Superior temporal gyrus (tissue), 1 donor: Measurements from ENCODE around the gene MLLT10.
"Not testable (repeated sequence)": the region's sequence is repeated elsewhere in the genome, so short reads cannot be mapped to it uniquely, and the experiment has no call there.

Source experiments
- DNase-seq: peaks from one replicate; pipeline ENCODE4 v3.0.0-alpha.2; 2016; ENCODE audit errors: extremely low spot score

Gene MLLT10

DNA sequence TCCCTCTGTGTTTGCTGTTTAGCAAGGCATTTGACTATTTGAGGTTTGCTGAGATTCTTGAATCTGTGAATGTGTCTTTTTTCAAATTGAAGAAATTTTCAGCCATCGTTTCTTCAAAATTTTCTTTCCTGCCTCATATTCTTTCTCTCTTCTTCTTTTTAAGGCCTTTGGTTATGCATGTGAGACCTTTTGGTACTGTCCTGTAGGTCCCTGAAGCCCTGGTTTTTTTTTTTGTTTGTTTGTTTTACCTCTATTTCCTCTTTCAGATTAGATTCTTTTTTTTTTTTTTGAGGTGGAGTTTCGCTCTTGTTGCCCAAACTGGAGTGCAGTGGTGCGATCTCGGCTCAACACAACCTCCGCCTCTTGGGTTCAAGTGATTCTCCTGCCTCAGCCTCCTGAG lies 45.3 kb downstream of the MLLT10 start:
- DNase-seq = no peak

DNA sequence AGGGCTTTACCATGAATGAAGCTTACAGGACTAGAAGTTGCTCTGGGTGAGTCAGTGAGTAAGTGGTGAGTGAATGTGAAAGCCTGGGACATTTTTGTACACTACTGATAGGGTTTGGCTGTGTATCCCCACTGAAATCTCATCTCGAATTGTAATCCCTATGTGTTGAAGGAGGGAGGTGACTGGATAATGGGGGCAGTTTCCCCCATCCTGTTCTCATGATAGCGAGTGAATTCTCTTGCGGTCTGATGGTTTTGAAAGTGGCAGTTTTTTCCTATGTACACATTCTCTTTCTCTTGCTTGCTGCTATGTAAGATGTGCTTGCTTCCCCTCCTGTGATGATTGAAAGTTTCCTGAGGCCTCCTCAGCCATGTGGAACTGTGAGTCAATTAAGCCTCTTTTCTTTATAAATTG lies 47.4 kb downstream of the MLLT10 start:
- not testable (repeated sequence) for DNase-seq

DNA sequence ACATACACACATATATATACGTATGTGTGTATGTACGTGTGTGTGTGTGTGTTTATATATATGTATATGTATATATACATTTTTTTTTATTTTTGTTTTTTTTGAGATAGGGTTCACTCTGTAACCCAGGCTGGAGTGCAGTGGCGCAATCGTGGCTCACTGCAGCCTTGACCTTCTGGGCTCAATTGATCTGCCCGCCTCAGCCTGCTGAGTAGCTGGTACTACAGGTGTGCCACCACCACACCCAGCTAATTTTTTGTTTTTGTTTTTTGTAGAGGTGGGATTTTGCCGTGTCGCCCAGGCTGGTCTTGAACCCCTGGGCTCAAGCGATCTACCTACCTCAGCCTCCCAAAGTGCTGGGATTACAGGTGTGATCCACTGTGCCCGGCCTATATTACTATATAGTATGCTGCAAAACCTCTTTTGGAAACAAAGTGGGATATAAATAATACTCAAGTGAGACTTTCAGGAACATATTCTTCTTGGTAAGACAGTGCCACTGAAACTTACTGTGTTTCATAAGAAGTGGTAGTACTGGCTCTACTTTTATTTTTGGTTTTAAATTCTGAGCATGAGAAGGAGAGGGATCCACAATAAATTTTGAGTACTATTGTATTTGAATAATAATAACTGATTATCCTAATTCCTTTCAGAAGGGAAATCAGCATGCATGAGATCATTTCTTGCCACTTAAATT lies 51.0 kb downstream of the MLLT10 start:
- no peak for DNase-seq

DNA sequence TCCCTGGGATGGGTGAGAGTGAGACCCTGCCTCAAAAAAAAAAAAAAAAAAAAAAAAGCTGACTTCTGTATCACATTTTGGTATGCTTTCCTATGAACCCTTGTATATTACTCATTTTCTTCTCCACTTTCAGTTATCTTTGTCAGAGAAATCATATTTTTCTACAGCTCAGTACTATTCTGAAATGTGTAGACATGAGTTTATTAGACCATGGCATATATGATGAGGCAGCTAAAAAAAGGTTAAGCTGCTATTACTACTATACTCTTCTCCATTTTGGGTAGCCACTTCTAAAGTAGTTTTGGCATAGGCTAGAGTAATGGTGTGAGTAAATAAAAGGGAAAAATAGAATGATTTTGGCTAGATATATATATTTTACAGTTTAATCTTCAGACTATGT lies 53.4 kb downstream of the MLLT10 start:
- DNase-seq = no peak

DNA sequence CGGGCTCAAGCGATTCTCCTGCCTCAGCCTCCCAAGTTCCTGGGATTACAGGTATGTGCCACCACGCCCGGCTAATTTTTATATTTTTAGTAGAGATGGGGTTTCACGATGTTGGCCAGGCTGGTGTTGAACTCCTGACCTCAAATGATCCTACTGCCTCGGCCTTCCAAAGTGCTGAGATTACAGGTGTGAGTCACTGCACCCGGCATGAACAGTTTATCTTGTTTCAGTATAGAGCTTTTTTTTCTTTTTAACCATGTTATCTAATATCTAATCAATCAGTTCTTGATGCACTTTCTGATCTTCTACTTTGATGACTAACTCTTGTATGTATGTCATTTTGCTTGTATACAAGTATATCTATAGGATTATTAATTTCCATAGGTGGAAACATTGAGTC lies 54.1 kb downstream of the MLLT10 start:
- DNase-seq = not testable (repeated sequence)

DNA sequence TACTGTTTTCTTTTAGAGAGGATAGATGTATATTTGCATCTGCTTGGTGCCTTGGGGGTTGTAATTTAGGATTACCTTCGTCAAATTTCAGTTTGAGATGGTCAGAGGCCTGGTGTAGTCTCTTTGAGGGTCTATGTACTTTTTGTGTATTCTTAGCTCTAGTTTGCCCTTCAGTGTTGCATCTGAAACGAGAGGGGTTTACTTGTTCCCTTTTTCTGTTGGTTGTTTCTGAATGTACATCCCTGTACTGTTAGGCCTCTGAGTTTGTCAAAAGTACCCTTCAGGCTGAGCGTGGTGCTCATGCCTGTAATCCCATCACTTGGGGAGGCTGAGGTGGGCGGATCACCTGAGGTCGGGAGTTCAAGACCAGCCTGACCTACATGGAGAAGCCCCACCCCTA lies 60.0 kb downstream of the MLLT10 start:
- DNase-seq = no peak

DNA sequence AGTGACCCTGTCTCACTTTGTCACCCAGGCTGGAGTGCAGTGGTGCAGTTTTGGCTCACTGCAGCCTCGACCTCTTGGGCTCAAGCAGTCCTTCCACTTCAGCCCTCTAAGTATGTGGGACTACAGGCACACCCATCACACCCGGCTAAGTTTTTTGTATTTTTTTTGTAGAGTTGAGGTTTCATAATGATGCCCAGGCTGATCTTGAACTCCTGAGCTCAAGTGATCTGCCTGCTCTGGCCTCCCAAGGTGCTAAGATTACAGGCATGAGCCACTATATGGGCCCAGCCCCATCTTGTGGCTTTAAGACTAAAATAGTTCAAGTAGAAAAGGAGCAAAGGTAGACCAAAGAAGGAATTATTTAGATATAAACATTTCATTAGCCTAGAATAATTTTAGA lies 65.5 kb downstream of the MLLT10 start:
- no peak for DNase-seq

DNA sequence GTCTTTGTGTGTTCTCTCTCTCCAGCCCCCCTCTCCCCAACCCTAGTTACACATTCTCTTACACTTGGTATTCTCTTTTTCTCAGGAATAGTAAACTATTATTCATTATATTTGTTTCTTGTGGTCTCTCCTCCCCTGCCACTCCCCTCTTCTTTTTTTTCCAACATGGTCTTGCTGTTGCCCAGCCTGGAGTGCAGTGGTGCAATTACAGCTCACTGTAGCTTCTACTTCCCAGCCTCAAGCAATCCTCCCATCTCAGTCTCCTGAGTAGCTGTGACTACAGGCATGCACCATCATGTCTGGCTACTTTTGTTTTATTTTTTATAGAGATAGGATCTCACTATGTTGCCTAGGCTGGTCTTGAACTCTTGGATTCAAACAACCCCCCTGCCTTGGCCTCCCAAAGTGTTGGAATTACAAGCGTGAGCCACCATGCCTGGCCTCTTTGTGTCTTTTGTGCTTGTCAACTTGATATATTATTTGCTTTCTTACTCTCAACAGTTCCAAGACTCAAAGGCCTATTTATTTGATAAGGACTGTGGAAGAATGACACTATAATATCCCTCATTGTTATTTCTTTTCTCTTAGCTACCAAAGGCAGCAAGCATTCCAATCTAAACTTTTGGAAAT lies 66.9 kb downstream of the MLLT10 start:
- DNase-seq = no peak

DNA sequence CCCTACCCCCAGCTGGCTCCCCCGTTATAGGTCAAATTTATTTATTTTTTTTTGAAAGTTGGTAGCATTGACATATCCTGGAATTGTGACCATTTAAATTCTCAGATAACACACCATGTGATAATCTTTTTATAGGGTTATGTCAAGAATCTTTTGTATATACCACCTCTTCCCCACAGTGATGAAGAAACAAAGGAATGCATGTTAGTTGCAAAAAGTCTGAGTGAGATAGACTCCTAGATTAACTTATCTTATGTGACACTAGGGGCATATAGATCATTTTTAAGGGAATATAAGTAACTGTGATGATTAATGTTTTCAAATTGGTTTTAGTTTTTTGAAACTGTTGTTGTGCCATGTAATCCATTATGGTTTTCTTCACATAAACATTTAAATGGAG lies 68.3 kb downstream of the MLLT10 start:
- no peak for DNase-seq

DNA sequence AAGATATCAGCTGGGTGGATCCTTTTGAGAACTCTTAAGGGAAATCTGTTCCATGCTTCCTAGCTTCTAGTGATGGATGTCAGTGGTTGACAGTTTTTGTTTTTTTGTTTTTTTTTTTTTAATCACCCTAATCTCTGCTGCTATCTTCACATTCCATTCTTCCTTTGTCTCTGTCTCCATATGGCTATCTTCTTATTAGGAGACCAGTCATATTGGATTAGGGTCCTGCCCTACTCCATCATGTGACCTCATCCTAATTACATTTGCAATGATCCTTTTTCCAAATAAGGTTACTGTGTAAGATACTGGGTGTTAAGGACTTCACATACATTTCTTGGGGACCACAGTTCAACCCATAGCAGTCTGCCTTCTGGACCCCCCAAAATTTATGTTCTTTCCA lies 69.7 kb downstream of the MLLT10 start:
- DNase-seq = no peak

DNA sequence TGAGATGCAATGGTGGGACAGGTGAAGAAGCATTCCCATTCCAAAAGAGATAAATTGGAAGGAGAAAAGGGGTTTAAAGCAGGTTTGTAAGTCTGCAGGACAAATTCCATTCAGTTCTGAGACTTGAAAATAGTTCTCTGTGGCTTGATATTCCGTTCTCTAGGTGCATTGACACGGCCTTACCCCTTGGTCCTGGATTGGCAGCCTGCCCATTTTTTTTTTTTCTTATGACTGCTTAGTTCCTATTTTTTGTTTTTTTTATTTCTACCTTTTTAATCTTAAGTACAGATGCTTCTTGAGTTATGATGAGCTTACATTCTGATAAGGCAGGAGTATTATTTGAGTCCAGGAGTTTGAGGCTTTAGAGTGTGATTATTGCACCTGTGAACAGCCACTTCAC lies 70.6 kb downstream of the MLLT10 start:
- no peak for DNase-seq

DNA sequence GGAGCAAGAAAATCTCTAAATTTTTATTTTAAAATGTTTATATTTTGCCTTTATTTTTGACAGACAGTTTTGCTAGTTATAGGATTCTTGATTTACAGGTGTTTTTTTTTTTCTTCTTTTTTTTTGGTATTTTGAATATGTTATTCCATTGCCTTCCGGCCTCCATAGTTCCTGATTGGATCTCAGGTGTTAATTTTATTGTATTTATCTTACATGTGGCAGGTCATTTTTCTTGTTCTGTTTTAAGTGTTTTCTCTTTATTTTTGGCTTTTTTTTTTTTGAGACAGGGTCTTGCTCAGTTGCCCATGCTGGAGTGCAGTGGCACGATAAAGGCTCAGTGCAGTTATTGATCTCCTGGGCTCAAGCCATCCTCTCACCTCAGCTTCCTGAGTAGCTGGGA lies 73.9 kb downstream of the MLLT10 start:
- DNase-seq = no peak

DNA sequence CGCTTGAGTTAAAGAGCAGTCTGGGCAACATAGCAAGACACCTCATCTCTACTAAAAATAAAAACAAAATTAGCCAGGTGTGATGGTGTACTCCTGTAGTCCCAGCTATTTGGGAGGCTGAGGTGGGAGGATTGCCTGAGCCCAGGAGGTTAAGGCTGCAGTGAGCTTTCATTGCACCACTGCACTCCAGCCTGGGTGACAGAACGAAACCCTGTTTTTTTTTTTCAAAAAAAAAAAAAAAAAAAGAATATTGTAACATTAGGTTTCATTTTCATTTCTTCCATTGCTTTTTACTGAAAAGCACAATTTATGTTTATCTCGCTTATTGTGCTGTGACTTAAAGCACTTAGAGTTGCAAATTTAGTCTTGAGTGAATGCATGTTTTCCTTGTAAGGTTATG lies 80.0 kb downstream of the MLLT10 start:
- DNase-seq = no peak

DNA sequence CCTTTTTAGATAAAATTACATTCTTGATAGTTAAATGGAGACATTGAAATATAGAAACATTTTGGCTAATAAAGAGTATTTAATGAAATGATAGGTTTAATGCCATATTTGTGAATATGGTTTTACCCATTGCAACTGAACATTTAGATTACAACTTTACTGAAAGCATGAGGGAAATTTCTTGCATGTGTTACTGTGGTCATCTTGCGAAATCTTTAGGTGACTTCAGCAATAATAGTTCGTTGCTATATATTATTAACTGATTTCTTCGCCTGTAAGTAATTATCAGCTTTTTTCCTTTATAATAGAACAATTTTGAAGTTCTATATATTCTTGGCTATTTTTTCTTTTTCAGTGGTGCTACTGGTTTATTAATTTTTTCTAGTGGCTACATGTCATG lies 83.2 kb downstream of the MLLT10 start:
- no peak for DNase-seq

DNA sequence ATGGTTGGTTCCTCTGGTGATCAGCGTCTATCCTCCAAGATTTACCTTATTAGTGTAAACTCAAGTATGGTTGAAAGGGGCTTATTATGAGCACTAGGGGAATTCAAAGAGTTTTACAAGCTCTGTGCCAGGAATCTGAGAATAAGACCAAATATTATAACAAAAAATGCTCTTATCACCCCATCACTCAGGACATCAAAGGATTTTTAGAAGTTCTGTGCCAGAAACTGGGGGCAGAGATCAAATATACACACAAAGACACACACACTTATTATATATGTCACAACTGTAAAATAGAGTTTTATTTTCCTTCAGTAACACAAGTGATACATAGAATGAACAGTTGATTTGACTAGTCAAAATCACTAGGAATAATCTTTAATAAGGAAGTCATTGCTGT lies 89.3 kb downstream of the MLLT10 start:
- no peak for DNase-seq

DNA sequence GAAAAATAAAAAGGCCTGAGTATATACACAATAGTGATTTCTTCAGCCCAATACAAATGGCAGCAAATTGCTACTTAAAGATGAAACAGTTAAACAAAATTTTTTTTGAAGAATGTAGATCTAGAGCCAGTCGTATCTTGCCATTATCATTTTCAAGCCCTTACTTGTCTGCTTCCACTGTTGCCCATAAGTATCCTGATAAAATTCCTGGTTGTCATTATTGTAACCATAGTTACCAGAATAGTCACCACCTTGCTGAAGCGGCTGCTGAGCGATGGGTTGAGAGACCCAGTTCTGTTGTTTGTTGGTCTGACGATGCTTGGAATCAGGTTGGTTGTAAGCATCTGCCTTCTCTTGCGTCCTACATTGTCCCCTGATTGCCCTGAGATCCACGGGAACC lies 90.4 kb downstream of the MLLT10 start:
- not testable (repeated sequence) for DNase-seq

DNA sequence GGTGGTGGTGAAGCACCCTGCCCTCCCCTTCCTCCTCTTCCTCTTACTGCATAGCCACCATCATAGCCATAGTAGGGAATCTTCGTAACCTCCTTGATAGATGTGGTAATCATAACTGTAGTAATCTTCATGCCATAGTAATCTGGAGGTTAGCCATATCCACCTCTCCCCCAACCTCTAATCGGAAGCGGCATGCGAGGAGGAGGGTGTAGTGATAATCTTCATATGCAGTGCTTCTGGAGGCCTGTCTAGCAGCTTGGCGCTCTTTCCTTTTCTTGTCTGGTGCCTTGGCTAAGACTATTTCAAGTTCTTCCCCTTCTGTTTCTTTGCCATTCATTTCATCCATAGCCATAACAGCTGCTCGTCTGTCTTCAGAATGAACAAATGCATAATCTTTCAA lies 90.9 kb downstream of the MLLT10 start:
- no peak for DNase-seq

DNA sequence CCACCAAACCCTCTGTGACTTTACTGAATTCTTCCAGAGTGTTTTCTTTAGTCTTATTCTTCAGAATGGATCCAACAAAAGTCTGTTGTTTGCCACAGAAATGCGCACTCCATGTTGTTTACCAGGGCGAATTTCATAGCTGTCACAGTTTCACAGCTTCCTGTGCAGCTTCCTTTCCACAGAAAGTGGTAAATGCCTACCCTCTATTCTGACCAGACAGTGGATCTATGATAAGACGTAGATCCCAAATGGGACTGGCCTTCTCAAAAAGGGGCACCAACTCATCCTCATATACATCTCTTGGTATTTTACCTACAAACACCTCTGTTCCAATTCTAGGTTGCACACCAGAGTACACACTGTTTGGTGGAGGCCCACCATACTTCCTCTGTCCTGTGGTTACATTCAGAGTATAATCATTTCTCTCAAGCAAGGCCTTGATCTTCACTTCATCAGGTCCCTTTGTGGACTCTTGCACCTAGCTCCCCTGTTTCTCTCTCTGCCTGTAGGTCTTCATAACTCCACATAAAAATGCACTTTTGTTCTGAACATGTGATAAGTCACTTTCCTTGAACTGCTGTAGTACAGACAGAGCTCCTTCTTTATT lies 91.7 kb downstream of the MLLT10 start:
- DNase-seq = no peak

DNA sequence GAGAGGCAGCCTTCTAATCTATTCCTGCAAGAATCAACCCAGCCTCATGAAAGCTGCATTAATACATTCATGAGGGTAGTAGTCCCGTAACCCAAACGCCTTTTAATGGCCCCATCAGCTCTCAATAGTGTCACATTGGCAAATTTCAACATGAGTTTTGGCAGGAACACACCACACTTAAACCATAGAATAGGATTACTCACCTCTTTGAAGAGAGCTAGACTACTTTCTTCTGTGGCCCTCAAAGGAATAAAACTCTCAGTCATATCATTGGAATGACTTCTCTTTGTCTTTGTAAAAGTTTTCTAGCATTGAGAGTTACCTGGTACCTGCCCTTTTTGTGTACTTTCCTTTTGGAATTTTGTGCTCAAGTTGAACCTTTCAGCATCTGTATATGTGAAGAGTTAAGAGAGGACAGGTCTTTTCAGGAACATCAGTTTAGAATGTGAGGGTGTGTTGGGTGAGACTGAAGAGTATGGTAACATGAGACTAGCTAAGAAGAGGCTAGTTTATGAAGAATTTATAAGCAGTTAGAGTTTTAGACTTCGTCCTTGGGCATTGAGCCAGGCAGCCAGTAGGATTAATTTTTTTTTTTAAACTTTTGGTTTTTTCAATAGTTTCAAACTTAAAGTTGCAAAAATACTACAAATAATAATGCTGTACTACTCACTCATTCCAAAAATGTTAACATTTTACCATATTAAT lies 92.6 kb downstream of the MLLT10 start:
- no peak for DNase-seq

DNA sequence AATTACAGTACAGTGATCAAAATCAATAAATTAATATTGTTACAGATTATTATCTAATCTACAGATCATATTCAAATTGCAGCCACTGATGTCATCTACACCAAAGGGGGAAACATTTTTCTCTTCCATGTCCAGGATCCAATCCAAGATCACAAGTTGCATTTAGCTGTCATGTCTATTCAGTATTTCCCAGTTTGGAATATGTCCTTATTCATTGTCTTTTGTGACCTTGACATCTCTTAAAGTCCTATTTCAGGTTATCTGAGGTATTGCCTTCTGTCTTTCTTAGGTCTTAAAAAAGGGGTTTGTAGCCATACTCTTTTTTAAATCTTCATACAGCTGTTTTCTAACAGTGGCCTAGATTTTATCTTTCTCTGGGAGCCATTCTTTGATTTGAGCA lies 93.3 kb downstream of the MLLT10 start:
- no peak for DNase-seq

DNA sequence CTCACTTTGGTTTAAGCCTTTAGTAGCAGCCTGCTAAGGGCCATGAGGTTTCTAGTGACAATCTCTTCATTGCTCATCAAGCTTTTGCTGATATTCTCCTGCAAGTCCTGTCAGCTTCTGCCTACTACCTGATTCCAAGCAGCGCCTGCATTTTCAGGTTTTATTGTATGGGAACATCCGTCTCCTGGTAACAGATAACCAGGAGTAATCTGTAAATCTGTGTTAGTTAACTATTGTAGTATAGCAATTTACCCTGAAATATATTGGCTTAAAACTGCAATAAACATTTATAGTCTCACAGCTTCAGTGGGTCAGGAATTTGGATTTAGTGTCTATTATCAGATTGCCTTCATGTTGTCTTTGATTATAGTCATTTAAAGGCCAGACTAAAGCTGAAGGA lies 94.0 kb downstream of the MLLT10 start:
- no peak for DNase-seq

DNA sequence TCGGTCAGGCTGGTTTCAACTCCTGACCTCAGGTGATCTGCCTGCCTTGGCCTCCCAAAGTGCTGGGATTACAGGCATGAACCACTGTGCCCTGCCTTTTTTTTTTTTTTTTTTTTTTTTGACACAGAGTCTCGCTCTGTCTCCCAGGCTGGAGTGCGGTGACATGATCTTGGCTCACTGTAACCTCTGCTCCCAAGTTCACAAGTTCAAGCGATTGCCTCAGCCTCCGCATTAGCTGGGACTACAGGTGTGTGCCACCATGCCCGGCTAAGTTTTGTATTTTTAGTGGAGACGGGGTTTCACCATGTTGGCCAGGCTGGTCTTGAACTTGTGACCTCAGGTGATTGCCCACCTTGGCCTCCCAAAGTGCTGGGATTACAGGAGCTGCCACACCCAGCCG lies 94.6 kb downstream of the MLLT10 start:
- not testable (repeated sequence) for DNase-seq
